K562 (cell line): ENCODE data around the gene SEPTIN1. TPM values are rescaled to one million over a fixed set of nuclear protein-coding genes. Genes with fewer than 3 reads are reported as not detected.
"Not testable (repeated sequence)": the region's sequence is repeated elsewhere in the genome, so short reads cannot be mapped to it uniquely, and the experiment has no call there.

Experiments used
- GTF2E2 ChIP-seq: fragments of 200-800 bp; sonication (Bioruptor generic); IDR thresholded peaks from 2 replicates; pipeline ENCODE4 v1.6.1; 2016; ENCODE audit warnings: missing genetic modification characterization, missing compliant biosample characterization
- KDM5B ChIP-seq: fragments of 200-600 bp; sonication (generic); IDR thresholded peaks from 2 replicates; pipeline ENCODE4 v1.6.1; 2012; ENCODE audit warnings: low read depth, mild to moderate bottlenecking, moderate library complexity, low read length, control low read depth, inconsistent platforms; ENCODE audit not compliant: insufficient replicate concordance
- NRF1 ChIP-seq, 2 experiments: fragments of 450-650 bp; IDR thresholded peaks in 1 of 2; conservative IDR thresholded peaks in 1 of 2; 2 replicates each; pipeline ENCODE4 v1.6.1; 2014; ENCODE audit warnings: mild to moderate bottlenecking in 2 of 2
- PHF8 ChIP-seq: fragments of 200-600 bp; sonication (generic); IDR thresholded peaks from 2 replicates; pipeline ENCODE4 v1.6.1; 2012; ENCODE audit warnings: mixed run types, mild to moderate bottlenecking, inconsistent platforms, low read length, moderate library complexity, borderline replicate concordance
- POLR2A ChIP-seq: fragments of 450-650 bp; conservative IDR thresholded peaks from 2 replicates; pipeline ENCODE4 v1.6.1; 2016
- POLR2G ChIP-seq: fragments of 200-400 bp; formaldehyde crosslinking; IDR thresholded peaks from 2 replicates; pipeline ENCODE4 v1.6.1; 2017; ENCODE audit warnings: low read depth, mild to moderate bottlenecking, antibody characterized with exemption, low read length, moderate library complexity
- SIN3A ChIP-seq, 2 experiments: fragments of 150-350 bp in 1 of 2; IDR thresholded peaks; 2 replicates each; pipeline ENCODE4 v1.6.1; 2011 to 2016; ENCODE audit warnings: borderline replicate concordance in 2 of 2, low read depth in 2 of 2, low read length in 2 of 2, mild to moderate bottlenecking in 2 of 2, moderate library complexity in 2 of 2; ENCODE audit not compliant: control insufficient read depth in 1 of 2
- TOE1 ChIP-seq, 2 experiments: fragments of 450-650 bp in 1 of 2; sonication (generic) in 1 of 2; formaldehyde crosslinking in 1 of 2; IDR thresholded peaks; 2 replicates each; pipeline versions ENCODE4 v1.7.1 to v1.8.0; 2016 to 2022; ENCODE audit warnings: borderline replicate concordance in 2 of 2, mild to moderate bottlenecking in 2 of 2, antibody characterized with exemption in 1 of 2, inconsistent platforms in 1 of 2, low read depth in 1 of 2, missing genetic modification reagents in 1 of 2, moderate library complexity in 1 of 2
- ZBTB17 ChIP-seq: fragments of 450-650 bp; formaldehyde crosslinking; IDR thresholded peaks from 2 replicates; pipeline ENCODE4 v1.4.0; 2020; ENCODE audit warnings: mild to moderate bottlenecking
- ZNF76 ChIP-seq: fragments of 250-450 bp; sonication (Bioruptor Pico); IDR thresholded peaks from 2 replicates; pipeline ENCODE4 v1.4.0; 2020; ENCODE audit warnings: mild to moderate bottlenecking, moderate library complexity, borderline replicate concordance
- polyA plus RNA-seq, 8 experiments: library from polyadenylated mRNA; depleted of rRNA in 4 of 8; stranded (reverse) in 5 of 8; unstranded in 3 of 8; fragments of >200 nt; fragmentation: Nextera tagmentation in 2 of 8; fragmentation: Illumina TruSeq in 1 of 8; extraction: Ambion mirVana in 2 of 8; extraction: Trizol in 1 of 8; gene quantifications; 2 replicates each; pipeline versions ENCODE4 v1.2.1 to v1.2.3, GENCODE V29; 2011 to 2014; ENCODE audit warnings: inconsistent platforms in 1 of 8, missing spikeins in 1 of 8
- total RNA-seq, 7 experiments: library from RNA; depleted of rRNA in 6 of 7; stranded (reverse); fragments of >200 nt in 6 of 7; fragmentation: Illumina TruSeq in 2 of 7; extraction: Trizol in 2 of 7; gene quantifications; 2 replicates each; pipeline versions ENCODE4 v1.2.1 to v1.2.3, GENCODE V29; 2011 to 2021; ENCODE audit warnings: low replicate concordance in 1 of 7
- TF ChIP-seq, protein P1 (sequence below): sonication (generic); formaldehyde crosslinking; IDR thresholded peaks from 2 replicates; pipeline ENCODE4 v1.8.0; 2022; ENCODE audit warnings: mild to moderate bottlenecking, missing genetic modification reagents
- TF ChIP-seq, protein P2 (sequence below): fragments of 250-450 bp; sonication (Bioruptor Pico); IDR thresholded peaks from 2 replicates; pipeline ENCODE4 v1.4.0; 2020; ENCODE audit warnings: mild to moderate bottlenecking
- TF ChIP-seq, protein P3 (sequence below): fragments of 450-650 bp; formaldehyde crosslinking; IDR thresholded peaks from 2 replicates; pipeline ENCODE4 v1.4.0; 2022; ENCODE audit warnings: missing genetic modification characterization
- TF ChIP-seq, protein P4 (sequence below), 2 experiments: IDR thresholded peaks; 2 replicates each; pipeline ENCODE4 v1.6.1; 2011; ENCODE audit warnings: borderline replicate concordance in 1 of 2, control low read depth in 1 of 2, low read depth in 1 of 2, low read length in 1 of 2, mild to moderate bottlenecking in 1 of 2, mixed read lengths in 1 of 2, moderate library complexity in 1 of 2; ENCODE audit not compliant: insufficient read depth in 1 of 2, insufficient read length in 1 of 2, poor library complexity in 1 of 2, severe bottlenecking in 1 of 2; ENCODE audit errors: extremely low read depth in 1 of 2
- TF ChIP-seq, protein P5 (sequence below): fragments of 450-650 bp; IDR thresholded peaks from 2 replicates; pipeline ENCODE4 v1.6.1; 2016

Gene SEPTIN1
- total and polyA plus RNA-seq, 9 of the 15 experiments (the other 6 are each of a cell fraction or from before 2014, with no cell fraction given): 0.23 to 5.6 (median 1.7) TPM; not detected in 1

DNA sequence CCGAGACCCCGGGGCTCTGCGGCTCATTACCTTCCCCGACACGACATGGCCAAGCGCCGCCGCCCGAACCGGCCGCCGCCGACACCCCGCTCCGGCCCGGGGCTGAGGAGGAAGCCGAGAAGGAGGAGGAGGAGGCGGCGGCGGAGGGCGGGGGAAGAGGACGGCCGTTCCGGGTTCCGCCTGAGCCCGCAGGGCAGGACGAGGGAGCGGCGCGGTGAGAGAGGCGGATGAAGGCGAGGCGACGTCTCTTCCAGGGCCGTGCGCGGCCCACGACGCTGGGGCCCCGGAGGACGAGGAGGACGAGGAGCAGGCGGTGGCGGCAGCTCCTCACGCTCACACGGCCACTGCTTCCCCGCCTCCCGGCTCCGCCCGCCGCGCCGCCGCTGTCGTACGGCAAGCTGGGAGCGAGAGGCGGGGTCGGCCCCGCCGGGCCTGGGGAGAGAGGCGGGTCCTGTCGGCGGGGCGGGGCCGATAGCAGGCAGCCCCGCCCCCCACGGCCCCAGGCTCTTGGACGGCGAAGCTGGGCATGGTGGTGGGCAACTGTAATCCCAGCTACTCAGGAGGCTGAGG is 47.2 kb downstream of the SEPTIN1 start (continued):
- TF ChIP-seq, protein P1, sequence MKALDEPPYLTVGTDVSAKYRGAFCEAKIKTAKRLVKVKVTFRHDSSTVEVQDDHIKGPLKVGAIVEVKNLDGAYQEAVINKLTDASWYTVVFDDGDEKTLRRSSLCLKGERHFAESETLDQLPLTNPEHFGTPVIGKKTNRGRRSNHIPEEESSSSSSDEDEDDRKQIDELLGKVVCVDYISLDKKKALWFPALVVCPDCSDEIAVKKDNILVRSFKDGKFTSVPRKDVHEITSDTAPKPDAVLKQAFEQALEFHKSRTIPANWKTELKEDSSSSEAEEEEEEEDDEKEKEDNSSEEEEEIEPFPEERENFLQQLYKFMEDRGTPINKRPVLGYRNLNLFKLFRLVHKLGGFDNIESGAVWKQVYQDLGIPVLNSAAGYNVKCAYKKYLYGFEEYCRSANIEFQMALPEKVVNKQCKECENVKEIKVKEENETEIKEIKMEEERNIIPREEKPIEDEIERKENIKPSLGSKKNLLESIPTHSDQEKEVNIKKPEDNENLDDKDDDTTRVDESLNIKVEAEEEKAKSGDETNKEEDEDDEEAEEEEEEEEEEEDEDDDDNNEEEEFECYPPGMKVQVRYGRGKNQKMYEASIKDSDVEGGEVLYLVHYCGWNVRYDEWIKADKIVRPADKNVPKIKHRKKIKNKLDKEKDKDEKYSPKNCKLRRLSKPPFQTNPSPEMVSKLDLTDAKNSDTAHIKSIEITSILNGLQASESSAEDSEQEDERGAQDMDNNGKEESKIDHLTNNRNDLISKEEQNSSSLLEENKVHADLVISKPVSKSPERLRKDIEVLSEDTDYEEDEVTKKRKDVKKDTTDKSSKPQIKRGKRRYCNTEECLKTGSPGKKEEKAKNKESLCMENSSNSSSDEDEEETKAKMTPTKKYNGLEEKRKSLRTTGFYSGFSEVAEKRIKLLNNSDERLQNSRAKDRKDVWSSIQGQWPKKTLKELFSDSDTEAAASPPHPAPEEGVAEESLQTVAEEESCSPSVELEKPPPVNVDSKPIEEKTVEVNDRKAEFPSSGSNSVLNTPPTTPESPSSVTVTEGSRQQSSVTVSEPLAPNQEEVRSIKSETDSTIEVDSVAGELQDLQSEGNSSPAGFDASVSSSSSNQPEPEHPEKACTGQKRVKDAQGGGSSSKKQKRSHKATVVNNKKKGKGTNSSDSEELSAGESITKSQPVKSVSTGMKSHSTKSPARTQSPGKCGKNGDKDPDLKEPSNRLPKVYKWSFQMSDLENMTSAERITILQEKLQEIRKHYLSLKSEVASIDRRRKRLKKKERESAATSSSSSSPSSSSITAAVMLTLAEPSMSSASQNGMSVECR (CRISPR knock-in tag): peak; percentile 78; the same call in 1 of the 2 replicates
- 0 out of 2 replicates have a peak, but pooled peaks have one; percentile 26 for TF ChIP-seq TOE1 (IDR thresholded peaks at IDR 0.05; ENCODE audit: borderline replicate concordance)
- not testable (repeated sequence) for TF ChIP-seq TOE1 (CRISPR knock-in tag; IDR thresholded peaks at IDR 0.05; ENCODE audit: borderline replicate concordance, low read depth)
- peak; percentile 83 for TF ChIP-seq POLR2A
- TF ChIP-seq SIN3A (IDR thresholded peaks at IDR 0.05; ENCODE audit: borderline replicate concordance in 2 of 2, control insufficient read depth in 1 of 2, low read depth in 2 of 2, low read length in 2 of 2): peak in 1 of 2 experiments; percentile 52; a peak in 1 of 4 replicates
- TF ChIP-seq KDM5B: peak; percentile 67
- TF ChIP-seq ZBTB17 (CRISPR knock-in tag): peak; percentile 42; the same call in 1 of the 2 replicates
- TF ChIP-seq, protein P2, sequence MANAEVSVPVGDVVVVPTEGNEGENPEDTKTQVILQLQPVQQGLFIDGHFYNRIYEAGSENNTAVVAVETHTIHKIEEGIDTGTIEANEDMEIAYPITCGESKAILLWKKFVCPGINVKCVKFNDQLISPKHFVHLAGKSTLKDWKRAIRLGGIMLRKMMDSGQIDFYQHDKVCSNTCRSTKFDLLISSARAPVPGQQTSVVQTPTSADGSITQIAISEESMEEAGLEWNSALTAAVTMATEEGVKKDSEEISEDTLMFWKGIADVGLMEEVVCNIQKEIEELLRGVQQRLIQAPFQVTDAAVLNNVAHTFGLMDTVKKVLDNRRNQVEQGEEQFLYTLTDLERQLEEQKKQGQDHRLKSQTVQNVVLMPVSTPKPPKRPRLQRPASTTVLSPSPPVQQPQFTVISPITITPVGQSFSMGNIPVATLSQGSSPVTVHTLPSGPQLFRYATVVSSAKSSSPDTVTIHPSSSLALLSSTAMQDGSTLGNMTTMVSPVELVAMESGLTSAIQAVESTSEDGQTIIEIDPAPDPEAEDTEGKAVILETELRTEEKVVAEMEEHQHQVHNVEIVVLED (CRISPR knock-in tag): peak; percentile 40; the same call in 1 of the 2 replicates
- 0 out of 2 replicates have a peak, but pooled peaks have one; percentile 15 for TF ChIP-seq ZNF76 (CRISPR knock-in tag)
- peak; percentile 91 for TF ChIP-seq POLR2G
- peak; percentile 28; the same call in 1 of the 2 replicates for TF ChIP-seq GTF2E2
- TF ChIP-seq, protein P3, sequence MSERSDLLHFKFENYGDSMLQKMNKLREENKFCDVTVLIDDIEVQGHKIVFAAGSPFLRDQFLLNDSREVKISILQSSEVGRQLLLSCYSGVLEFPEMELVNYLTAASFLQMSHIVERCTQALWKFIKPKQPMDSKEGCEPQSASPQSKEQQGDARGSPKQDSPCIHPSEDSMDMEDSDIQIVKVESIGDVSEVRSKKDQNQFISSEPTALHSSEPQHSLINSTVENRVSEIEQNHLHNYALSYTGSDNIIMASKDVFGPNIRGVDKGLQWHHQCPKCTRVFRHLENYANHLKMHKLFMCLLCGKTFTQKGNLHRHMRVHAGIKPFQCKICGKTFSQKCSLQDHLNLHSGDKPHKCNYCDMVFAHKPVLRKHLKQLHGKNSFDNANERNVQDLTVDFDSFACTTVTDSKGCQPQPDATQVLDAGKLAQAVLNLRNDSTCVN: 0 out of 2 replicates have a peak, but pooled peaks have one; percentile 13
- TF ChIP-seq PHF8: peak; percentile 66; the same call in 1 of the 2 replicates
- TF ChIP-seq, protein P4, sequence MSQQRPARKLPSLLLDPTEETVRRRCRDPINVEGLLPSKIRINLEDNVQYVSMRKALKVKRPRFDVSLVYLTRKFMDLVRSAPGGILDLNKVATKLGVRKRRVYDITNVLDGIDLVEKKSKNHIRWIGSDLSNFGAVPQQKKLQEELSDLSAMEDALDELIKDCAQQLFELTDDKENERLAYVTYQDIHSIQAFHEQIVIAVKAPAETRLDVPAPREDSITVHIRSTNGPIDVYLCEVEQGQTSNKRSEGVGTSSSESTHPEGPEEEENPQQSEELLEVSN (IDR thresholded peaks at IDR 0.05; ENCODE audit: borderline replicate concordance in 1 of 2, extremely low read depth in 1 of 2, insufficient read depth in 1 of 2, insufficient read length in 1 of 2, low read depth in 1 of 2, low read length in 1 of 2, poor library complexity in 1 of 2, severe bottlenecking in 1 of 2): peak in 1 of 2 experiments; percentile 29
- TF ChIP-seq NRF1 (conservative IDR thresholded peaks at IDR 0.05 in 1 of 2, IDR thresholded peaks at IDR 0.05 in 1 of 2): peak; percentile 57 to 65; a peak in 3 of 4 replicates
- TF ChIP-seq, protein P5, sequence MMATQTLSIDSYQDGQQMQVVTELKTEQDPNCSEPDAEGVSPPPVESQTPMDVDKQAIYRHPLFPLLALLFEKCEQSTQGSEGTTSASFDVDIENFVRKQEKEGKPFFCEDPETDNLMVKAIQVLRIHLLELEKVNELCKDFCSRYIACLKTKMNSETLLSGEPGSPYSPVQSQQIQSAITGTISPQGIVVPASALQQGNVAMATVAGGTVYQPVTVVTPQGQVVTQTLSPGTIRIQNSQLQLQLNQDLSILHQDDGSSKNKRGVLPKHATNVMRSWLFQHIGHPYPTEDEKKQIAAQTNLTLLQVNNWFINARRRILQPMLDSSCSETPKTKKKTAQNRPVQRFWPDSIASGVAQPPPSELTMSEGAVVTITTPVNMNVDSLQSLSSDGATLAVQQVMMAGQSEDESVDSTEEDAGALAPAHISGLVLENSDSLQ: peak; percentile 42; the same call in 1 of the 2 replicates
